GM12872 (cell line): Measurements from ENCODE around the gene PECR.
A peak's percentile ranks its signal among the peaks of the same experiment; 100 is the strongest.

Experiments
- TF ChIP-seq, protein P1 (sequence below): IDR thresholded peaks from 3 replicates; pipeline ENCODE4 v1.5.1; 2011; ENCODE audit warnings: low read depth, mild to moderate bottlenecking, low read length, moderate library complexity; ENCODE audit not compliant: insufficient read depth

The PECR gene

DNA sequence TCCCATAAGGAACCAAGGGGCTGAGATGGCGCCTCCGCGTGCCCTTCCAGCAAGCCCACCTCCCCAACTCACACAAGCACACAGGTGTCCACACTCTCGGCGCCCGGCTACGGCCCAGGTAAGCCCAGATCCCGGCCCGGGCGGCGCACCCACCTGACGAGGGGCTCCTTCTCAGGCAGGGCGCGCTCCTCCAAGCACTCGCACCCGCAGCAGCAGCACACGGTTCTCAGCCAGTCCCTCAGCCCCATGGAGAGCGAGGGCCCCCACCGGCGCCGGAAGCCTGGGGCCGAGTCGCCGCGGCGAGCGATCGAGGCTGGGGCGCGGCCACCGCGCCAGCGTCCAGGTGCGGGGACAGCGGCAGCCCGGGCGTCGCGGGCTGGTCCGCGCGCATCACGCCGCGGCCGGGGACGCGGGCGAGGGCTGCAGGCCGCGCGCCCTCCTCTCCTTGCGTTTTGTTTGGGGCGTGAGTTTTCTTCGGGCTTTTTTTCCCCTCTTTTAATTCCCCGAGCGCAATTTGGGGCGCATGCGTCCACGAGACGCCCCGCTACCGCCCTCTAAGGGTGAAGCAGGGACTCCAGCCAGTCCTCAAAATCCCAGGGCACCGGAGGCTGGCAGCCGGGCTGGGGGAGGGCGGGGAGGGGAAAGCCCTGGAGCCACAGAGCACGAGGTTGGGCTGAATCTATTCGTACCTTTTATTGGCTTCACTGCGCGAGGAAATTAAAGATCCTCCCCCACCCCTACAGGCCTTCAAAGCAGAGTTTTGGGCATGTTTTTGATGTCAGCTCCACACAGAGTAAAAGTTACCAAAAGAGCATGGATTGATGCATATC lies 68.3 kb downstream of the PECR start, which contains the start of gene MREG:
MREG (minus strand) TSS at position 472 of the 830 bp plus-strand sequence; CDS start at position 248, 224 bp downstream.
- TF ChIP-seq, protein P1, sequence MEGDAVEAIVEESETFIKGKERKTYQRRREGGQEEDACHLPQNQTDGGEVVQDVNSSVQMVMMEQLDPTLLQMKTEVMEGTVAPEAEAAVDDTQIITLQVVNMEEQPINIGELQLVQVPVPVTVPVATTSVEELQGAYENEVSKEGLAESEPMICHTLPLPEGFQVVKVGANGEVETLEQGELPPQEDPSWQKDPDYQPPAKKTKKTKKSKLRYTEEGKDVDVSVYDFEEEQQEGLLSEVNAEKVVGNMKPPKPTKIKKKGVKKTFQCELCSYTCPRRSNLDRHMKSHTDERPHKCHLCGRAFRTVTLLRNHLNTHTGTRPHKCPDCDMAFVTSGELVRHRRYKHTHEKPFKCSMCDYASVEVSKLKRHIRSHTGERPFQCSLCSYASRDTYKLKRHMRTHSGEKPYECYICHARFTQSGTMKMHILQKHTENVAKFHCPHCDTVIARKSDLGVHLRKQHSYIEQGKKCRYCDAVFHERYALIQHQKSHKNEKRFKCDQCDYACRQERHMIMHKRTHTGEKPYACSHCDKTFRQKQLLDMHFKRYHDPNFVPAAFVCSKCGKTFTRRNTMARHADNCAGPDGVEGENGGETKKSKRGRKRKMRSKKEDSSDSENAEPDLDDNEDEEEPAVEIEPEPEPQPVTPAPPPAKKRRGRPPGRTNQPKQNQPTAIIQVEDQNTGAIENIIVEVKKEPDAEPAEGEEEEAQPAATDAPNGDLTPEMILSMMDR: peak; percentile 78

DNA sequence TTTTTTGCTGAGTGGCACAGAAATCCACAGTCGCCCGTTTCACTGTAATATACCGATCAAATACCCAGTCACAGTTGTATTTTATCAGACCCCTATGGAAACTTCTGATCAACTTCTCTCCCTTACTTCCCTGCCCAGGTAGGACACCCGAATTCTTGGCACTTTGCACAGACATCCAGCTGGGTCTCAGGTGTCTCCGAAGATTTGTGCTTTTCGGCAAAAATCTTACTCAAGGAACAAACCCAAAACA lies 68.9 kb downstream of the PECR start:
- TF ChIP-seq, protein P1: no peak

- TF ChIP-seq, protein P1: no peak
Measured at GRCh38 chr2:216012133-216012829, 69.3 kb downstream of the PECR start.

DNA sequence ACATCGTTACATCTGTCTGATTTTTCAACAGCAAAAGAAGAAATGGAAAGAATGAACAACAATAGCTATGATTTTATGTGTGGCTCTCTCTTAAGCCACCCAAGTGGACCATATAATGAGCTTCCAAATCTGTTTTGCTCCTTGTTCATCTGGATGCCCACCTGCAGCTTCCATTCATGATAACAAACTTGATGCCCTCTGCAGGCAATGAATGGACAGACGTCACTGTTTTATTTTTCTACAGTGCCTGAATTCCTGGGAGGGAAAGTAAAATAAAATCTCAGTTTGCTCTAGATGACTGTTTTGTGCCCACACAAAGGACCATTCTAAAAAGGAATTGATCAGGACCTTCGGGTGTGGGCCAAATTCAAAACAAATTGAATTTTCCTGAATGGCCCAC lies 73.2 kb downstream of the PECR start:
- TF ChIP-seq, protein P1: no peak

GRCh38 chr2:216006164-216006663 lies 75.4 kb downstream of the PECR start:
- TF ChIP-seq, protein P1: 0 out of 3 replicates have a peak, but pooled peaks have one; percentile 18

GRCh38 chr2:216004697-216005283 lies 76.8 kb downstream of the PECR start:
- TF ChIP-seq, protein P1: no peak
